ENCODE data around the gene CRIP3. TPM values are rescaled to one million over a fixed set of nuclear protein-coding genes. Genes with fewer than 3 reads are reported as not detected.
A peak's percentile ranks its signal among the peaks of the same experiment; 100 is the strongest.

CRIP3 gene
- total and polyA plus RNA-seq, 2 of the 4 experiments (the other 2 are of a cell fraction), result not detected

DNA sequence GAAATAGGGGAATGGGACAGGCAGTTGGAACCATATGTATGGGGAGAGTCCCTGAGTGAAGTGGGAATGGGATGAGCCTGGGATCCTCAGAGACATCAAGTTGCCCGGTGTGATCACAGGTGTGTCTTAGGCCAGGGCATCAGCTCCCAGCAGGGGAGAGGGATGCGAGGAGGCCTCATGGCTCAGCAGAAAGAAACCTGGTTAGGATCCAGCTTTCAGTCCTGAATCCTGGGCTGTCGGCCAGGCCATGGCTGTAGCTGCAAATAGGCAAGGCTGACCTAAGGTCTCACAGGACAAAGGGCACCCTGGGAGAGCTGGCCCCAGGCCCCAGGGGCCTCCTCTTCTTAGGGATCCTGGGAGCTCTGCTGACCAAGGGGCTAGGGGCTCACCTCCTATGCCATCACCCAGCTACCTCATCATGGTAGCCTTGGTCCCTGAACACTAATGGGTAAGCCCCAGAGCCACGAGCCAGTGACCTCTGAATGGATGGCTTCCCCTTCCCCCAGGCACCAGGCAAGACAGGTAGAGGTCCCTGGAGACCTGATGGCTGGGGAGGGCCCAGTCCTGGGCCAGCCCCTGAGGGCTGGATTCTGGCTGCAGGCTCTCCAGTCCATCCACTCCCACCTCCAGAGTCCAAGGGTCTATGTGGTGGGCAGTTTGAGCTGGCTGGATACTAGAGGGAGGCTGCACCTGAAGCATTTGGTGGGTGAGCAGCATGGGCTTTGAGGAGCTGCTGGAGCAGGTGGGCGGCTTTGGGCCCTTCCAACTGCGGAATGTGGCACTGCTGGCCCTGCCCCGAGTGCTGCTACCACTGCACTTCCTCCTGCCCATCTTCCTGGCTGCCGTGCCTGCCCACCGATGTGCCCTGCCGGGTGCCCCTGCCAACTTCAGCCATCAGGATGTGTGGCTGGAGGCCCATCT is 10.7 kb downstream of the CRIP3 start, which contains the start of gene SLC22A7:
Gene SLC22A7 (plus strand): TSS at position 617 of the 921 bp plus-strand sequence. CDS start 99 bp downstream, at position 716.
- Histone ChIP-seq H3K9ac (ENCODE audit: low read depth, low read length) (no peak within 1 kb of the TSS), H4K8ac (ENCODE audit: low read depth in 2 of 2, low read length in 2 of 2) (no peak within 1 kb of the TSS), H3K27me3 (ENCODE audit: control insufficient read depth, insufficient read depth, low read length) (peaks cover 58% of the 10 kb centered on the region), H3K9me1 (ENCODE audit: insufficient read depth, low read length) (no peaks in the 10 kb centered on the region), H3K14ac (replicated peaks; ENCODE audit: low read depth, low read length) (no peak within 1 kb of the TSS), H3K4me1 (ENCODE audit: control insufficient read depth, insufficient read depth, low read length) (no peaks in the 10 kb centered on the region), H2AK9ac (replicated peaks; ENCODE audit: low read depth, low read length, poor library complexity) (no peak within 1 kb of the TSS), H3K79me1 (ENCODE audit: low read depth in 1 of 2, low read length in 2 of 2) (no peaks in the 10 kb centered on the region), H2BK5ac (ENCODE audit: low read depth, low read length, poor library complexity, severe bottlenecking) (no peak within 1 kb of the TSS), H3K36me3 (ENCODE audit: control insufficient read depth, insufficient read depth, low read length) (no peaks in the 10 kb centered on the region), H4K91ac (ENCODE audit: insufficient read depth, low read depth, low read length) (no peak within 1 kb of the TSS), H3K56ac (ENCODE audit: extremely low read depth, insufficient read depth, low read length) (no peak within 1 kb of the TSS), H4K5ac (ENCODE audit: low read depth, low read length) (no peak within 1 kb of the TSS), H3K9me3 (ENCODE audit: control insufficient read depth, insufficient read depth, low read length) (no peaks in the 10 kb centered on the region), H3K23ac (ENCODE audit: low read depth, low read length) (no peak within 1 kb of the TSS), H3K4me2 (ENCODE audit: low read depth, low read length) (no peak within 1 kb of the TSS), H2AFZ (replicated peaks; ENCODE audit: low read length, poor library complexity) (peak within 1 kb of the TSS; percentile 67), H2BK120ac (ENCODE audit: low read depth, low read length) (no peak within 1 kb of the TSS), H3K4ac (ENCODE audit: low read depth, low read length) (no peak within 1 kb of the TSS), H4K20me1 (ENCODE audit: insufficient read depth, low read length) (no peaks in the 10 kb centered on the region), H3K4me3 (ENCODE audit: insufficient read depth, low read depth, low read length) (no peak within 1 kb of the TSS), H2BK20ac (ENCODE audit: low read depth, low read length) (no peak within 1 kb of the TSS), H3K18ac (ENCODE audit: low read depth, low read length) (no peak within 1 kb of the TSS), H2BK15ac (ENCODE audit: low read depth, low read length) (no peak within 1 kb of the TSS), H3K27ac (ENCODE audit: insufficient read depth, low read length) (no peak within 1 kb of the TSS), H2AK5ac (ENCODE audit: low read depth, low read length) (no peak within 1 kb of the TSS)
- no peak for DNase-seq
- dilution Hi-C loops (cut with HindIII; ENCODE audit: low sequenced_read_pairs, unreplicated experiment), result no loop called here
- WGBS, 2 experiments (ENCODE audit: extremely low coverage in 2 of 2, insufficient read length in 1 of 2), result 20% methylated on average over 1 of the region's 10 CpGs; no CpG with 5 or more reads in 1 of the 2 experiments
- ChIA-PET CTCF (interaction anchor here (0.6 kb wide), 1 partner anchor 18 kb away, joined by 3 read pairs; no protein-coding TSS in a partner anchor), POLR2A (ENCODE audit: unreplicated experiment) (no interaction called here)
- intact Hi-C loops (cut with micrococcal nuclease), result no loop called here
- in situ Hi-C loops (cut with MboI; ENCODE audit: low sequenced_read_pairs), result no loop called here
- TF ChIP-seq, protein P1, sequence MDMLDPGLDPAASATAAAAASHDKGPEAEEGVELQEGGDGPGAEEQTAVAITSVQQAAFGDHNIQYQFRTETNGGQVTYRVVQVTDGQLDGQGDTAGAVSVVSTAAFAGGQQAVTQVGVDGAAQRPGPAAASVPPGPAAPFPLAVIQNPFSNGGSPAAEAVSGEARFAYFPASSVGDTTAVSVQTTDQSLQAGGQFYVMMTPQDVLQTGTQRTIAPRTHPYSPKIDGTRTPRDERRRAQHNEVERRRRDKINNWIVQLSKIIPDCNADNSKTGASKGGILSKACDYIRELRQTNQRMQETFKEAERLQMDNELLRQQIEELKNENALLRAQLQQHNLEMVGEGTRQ (IDR thresholded peaks at IDR 0.05; ENCODE audit: low read depth, low read length), result no peak
- no peak for TF ChIP-seq SMC3 (IDR thresholded peaks at IDR 0.05; ENCODE audit: low read depth, low read length)
- no peak for TF ChIP-seq RFX5 (IDR thresholded peaks at IDR 0.05; ENCODE audit: low read depth, low read length)
- TF ChIP-seq FOS (IDR thresholded peaks at IDR 0.05; ENCODE audit: low read depth, low read length), result no peak
- no peak for TF ChIP-seq CTCF (conservative IDR thresholded peaks at IDR 0.05; ENCODE audit: low read depth, low read length)
- TF ChIP-seq MAZ (IDR thresholded peaks at IDR 0.05; ENCODE audit: borderline replicate concordance, low read depth, low read length), result no peak
- no peak for TF ChIP-seq RCOR1 (IDR thresholded peaks at IDR 0.05; ENCODE audit: insufficient replicate concordance, low read length)
- TF ChIP-seq MXI1 (IDR thresholded peaks at IDR 0.05; ENCODE audit: borderline replicate concordance, low read depth, low read length), result no peak
- TF ChIP-seq, protein P2, sequence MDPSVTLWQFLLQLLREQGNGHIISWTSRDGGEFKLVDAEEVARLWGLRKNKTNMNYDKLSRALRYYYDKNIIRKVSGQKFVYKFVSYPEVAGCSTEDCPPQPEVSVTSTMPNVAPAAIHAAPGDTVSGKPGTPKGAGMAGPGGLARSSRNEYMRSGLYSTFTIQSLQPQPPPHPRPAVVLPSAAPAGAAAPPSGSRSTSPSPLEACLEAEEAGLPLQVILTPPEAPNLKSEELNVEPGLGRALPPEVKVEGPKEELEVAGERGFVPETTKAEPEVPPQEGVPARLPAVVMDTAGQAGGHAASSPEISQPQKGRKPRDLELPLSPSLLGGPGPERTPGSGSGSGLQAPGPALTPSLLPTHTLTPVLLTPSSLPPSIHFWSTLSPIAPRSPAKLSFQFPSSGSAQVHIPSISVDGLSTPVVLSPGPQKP (IDR thresholded peaks at IDR 0.05; ENCODE audit: borderline replicate concordance, low read depth, low read length), result no peak
- TF ChIP-seq NFE2L2 (IDR thresholded peaks at IDR 0.05; ENCODE audit: low read depth, low read length), result no peak
- no peak for TF ChIP-seq MAFK (IDR thresholded peaks at IDR 0.05; ENCODE audit: low read depth, low read length)
- no peak for TF ChIP-seq BHLHE40 (IDR thresholded peaks at IDR 0.05; ENCODE audit: low read depth, low read length)
- TF ChIP-seq POLR2A (IDR thresholded peaks at IDR 0.05; ENCODE audit: low read depth, low read length), result no peak
- ATAC-seq (ENCODE audit: low read depth), result no peak
- BruUV-seq (replicated peaks), result no TSS peak

All from IMR-90 (cell line).